Measurements from ENCODE around the gene ERBB4.

The ERBB4 gene

GRCh38 chr2:211875488-211875887 is 663.1 kb downstream of the ERBB4 start:
- DNase-seq = no peak

GRCh38 chr2:211868996-211869533 is 669.5 kb downstream of the ERBB4 start:
- DNase-seq = no peak

- no peak for DNase-seq
Measured at GRCh38 chr2:211867845-211868451, 670.7 kb downstream of the ERBB4 start.

GRCh38 chr2:211864328-211864727 is 674.3 kb downstream of the ERBB4 start:
- no peak for DNase-seq

GRCh38 chr2:211860224-211860623 is 678.4 kb downstream of the ERBB4 start:
- no peak for DNase-seq

GRCh38 chr2:211854832-211855231 is 683.8 kb downstream of the ERBB4 start:
- no peak for DNase-seq

GRCh38 chr2:211846714-211847113 is 691.9 kb downstream of the ERBB4 start:
- DNase-seq = no peak

- no peak for DNase-seq
Measured at GRCh38 chr2:211846036-211846400, 692.6 kb downstream of the ERBB4 start.

GRCh38 chr2:211845338-211846035 is 693.1 kb downstream of the ERBB4 start:
- DNase-seq = no peak

GRCh38 chr2:211837706-211838105 is 700.9 kb downstream of the ERBB4 start:
- no peak for DNase-seq

GRCh38 chr2:211837206-211837605 is 701.4 kb downstream of the ERBB4 start:
- DNase-seq = no peak

GRCh38 chr2:211836409-211836808 is 702.2 kb downstream of the ERBB4 start:
- peak; percentile 33 for DNase-seq

GRCh38 chr2:211835695-211836094 is 702.9 kb downstream of the ERBB4 start:
- DNase-seq = no peak

- DNase-seq = no peak
Measured at GRCh38 chr2:211833582-211834279, 704.9 kb downstream of the ERBB4 start.

GRCh38 chr2:211829725-211830124 is 708.9 kb downstream of the ERBB4 start:
- no peak for DNase-seq

- no peak for DNase-seq
Measured at GRCh38 chr2:211823886-211824479, 714.6 kb downstream of the ERBB4 start.

- no peak for DNase-seq
Measured at GRCh38 chr2:211822686-211823335, 715.8 kb downstream of the ERBB4 start.

GRCh38 chr2:211816754-211817153 is 721.8 kb downstream of the ERBB4 start:
- no peak for DNase-seq

- no peak for DNase-seq
Measured at GRCh38 chr2:211812587-211812986, 726.0 kb downstream of the ERBB4 start.

- DNase-seq = no peak
Measured at GRCh38 chr2:211802666-211803065, 735.9 kb downstream of the ERBB4 start.

- DNase-seq = no peak
Measured at GRCh38 chr2:211800001-211800400, 738.6 kb downstream of the ERBB4 start.

GRCh38 chr2:211798868-211799267 is 739.7 kb downstream of the ERBB4 start:
- no peak for DNase-seq

GRCh38 chr2:211793690-211794089 is 744.9 kb downstream of the ERBB4 start:
- no peak for DNase-seq

Measured in NCI-H2107 (cell line).